ENCODE measurements around the gene CDK5. TPM values are rescaled to one million over a fixed set of nuclear protein-coding genes. Genes with fewer than 3 reads are reported as not detected.

The CDK5 gene
- total and polyA plus RNA-seq, 9 of the 15 experiments (the other 6 are each of a cell fraction or from before 2014, with no cell fraction given): 3.2 to 38.0 (median 27.5) TPM

DNA sequence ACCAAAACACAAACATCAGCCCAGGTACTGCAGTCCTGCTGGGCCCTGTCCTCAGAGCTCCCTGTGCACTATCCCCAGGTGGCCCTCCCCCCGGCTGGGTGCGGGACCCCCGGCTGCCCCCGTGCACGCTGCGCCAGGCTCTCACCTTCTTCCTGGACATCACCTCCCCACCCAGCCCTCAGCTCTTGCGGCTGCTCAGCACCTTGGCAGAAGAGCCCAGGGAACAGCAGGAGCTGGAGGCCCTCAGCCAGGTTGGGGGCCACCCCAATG, 47.7 kb downstream of the CDK5 start (continued):
- TF ChIP-seq, protein P1, sequence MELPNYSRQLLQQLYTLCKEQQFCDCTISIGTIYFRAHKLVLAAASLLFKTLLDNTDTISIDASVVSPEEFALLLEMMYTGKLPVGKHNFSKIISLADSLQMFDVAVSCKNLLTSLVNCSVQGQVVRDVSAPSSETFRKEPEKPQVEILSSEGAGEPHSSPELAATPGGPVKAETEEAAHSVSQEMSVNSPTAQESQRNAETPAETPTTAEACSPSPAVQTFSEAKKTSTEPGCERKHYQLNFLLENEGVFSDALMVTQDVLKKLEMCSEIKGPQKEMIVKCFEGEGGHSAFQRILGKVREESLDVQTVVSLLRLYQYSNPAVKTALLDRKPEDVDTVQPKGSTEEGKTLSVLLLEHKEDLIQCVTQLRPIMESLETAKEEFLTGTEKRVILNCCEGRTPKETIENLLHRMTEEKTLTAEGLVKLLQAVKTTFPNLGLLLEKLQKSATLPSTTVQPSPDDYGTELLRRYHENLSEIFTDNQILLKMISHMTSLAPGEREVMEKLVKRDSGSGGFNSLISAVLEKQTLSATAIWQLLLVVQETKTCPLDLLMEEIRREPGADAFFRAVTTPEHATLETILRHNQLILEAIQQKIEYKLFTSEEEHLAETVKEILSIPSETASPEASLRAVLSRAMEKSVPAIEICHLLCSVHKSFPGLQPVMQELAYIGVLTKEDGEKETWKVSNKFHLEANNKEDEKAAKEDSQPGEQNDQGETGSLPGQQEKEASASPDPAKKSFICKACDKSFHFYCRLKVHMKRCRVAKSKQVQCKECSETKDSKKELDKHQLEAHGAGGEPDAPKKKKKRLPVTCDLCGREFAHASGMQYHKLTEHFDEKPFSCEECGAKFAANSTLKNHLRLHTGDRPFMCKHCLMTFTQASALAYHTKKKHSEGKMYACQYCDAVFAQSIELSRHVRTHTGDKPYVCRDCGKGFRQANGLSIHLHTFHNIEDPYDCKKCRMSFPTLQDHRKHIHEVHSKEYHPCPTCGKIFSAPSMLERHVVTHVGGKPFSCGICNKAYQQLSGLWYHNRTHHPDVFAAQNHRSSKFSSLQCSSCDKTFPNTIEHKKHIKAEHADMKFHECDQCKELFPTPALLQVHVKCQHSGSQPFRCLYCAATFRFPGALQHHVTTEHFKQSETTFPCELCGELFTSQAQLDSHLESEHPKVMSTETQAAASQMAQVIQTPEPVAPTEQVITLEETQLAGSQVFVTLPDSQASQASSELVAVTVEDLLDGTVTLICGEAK (IDR thresholded peaks at IDR 0.05): 0 out of 2 replicates have a peak, but pooled peaks have one; percentile 9
- TF ChIP-seq, protein P1 (CRISPR knock-in tag; IDR thresholded peaks at IDR 0.05): no peak
- TF ChIP-seq SMAD4 (CRISPR knock-in tag; conservative IDR thresholded peaks at IDR 0.05) (no peak), RBFOX2 (IDR thresholded peaks at IDR 0.05; ENCODE audit: low read depth, low read length) (peak; percentile 2), CTCFL (IDR thresholded peaks at IDR 0.05; ENCODE audit: borderline replicate concordance, insufficient read depth, low read depth, low read length, poor library complexity, severe bottlenecking) (no peak), PHB2 (IDR thresholded peaks at IDR 0.05; ENCODE audit: low read depth) (no peak), STAT6 (CRISPR knock-in tag; IDR thresholded peaks at IDR 0.05) (peak; percentile 27; the same call in 1 of the 2 replicates), RB1 (IDR thresholded peaks at IDR 0.05; ENCODE audit: low read depth) (0 out of 2 replicates have a peak, but pooled peaks have one; percentile 2), CREB1 (IDR thresholded peaks at IDR 0.05) (0 out of 2 replicates have a peak, but pooled peaks have one; percentile 11), CREB1 (CRISPR knock-in tag; IDR thresholded peaks at IDR 0.05) (no peak)
- TF ChIP-seq, protein P2, sequence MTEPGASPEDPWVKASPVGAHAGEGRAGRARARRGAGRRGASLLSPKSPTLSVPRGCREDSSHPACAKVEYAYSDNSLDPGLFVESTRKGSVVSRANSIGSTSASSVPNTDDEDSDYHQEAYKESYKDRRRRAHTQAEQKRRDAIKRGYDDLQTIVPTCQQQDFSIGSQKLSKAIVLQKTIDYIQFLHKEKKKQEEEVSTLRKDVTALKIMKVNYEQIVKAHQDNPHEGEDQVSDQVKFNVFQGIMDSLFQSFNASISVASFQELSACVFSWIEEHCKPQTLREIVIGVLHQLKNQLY (CRISPR knock-in tag; conservative IDR thresholded peaks at IDR 0.05): peak in 1 of 2 experiments; percentile 75; a peak in 1 of 4 replicates

Measured in K562 (cell line).